A549 (cell line): Measurements from ENCODE around the gene TRAFD1. TPM values are rescaled to one million over a fixed set of nuclear protein-coding genes. Genes with fewer than 3 reads are reported as not detected.

Experiments
- ATAC-seq, 2 experiments: fragments of 200-7000 bp in 1 of 2; fragments of >200 bp in 1 of 2; cut with Nextera tagmentation in 1 of 2; cut with Tn5 transposase in 1 of 2; 3 replicates each; pipeline versions ENCODE4 v1.8.0 to v1.9.1; 2018 to 2020; ENCODE audit warnings: mild to moderate bottlenecking in 1 of 2, moderate library complexity in 1 of 2
- CTCF ChIA-PET: fragments of 300-600 bp; sonication (Branson Sonifier 250); formaldehyde crosslinking; extraction: SDS; loops from one replicate; lab custom pipeline; 2021; ENCODE audit warnings: antibody characterized with exemption, inconsistent platforms; lab: Yijun Ruan, JAX
- POLR2A ChIA-PET: fragments of 350-600 bp; formaldehyde crosslinking; extraction: SDS; loops from one replicate; lab custom pipeline; 2021; ENCODE audit warnings: antibody characterized with exemption, inconsistent platforms; lab: Yijun Ruan, JAX
- DNase-seq, 2 experiments: peaks; one replicate each; pipeline versions ENCODE4 v3.0.0 to v3.0.0-alpha.2; 2011 to 2016; ENCODE audit warnings: low read depth in 1 of 2, low spot score in 1 of 2
- FAIRE-seq: peaks from 2 replicates; lab custom pipeline; 2011; peaks lifted over from hg19 to GRCh38; lab: Jason Lieb, UNC
- H3K27ac ChIP-seq, 2 experiments: fragments of >200 bp; sonication (Bioruptor Twin); formaldehyde crosslinking; 3 replicates each; pipeline ENCODE4 v1.5.1; 2016 to 2017
- H3K4me1 ChIP-seq: fragments of >200 bp; sonication (Bioruptor Twin); formaldehyde crosslinking; 3 replicates; pipeline ENCODE4 v1.6.1; 2016
- H3K4me2 ChIP-seq: fragments of >200 bp; sonication (Bioruptor Twin); formaldehyde crosslinking; 3 replicates; pipeline ENCODE4 v1.6.1; 2016
- H3K4me3 ChIP-seq: fragments of >200 bp; sonication (Bioruptor Twin); formaldehyde crosslinking; 3 replicates; pipeline ENCODE4 v1.5.1; 2016
- H3K9me3 ChIP-seq: fragments of >200 bp; sonication (Bioruptor Twin); formaldehyde crosslinking; 3 replicates; pipeline ENCODE4 v1.6.1; 2016
- BCL3 ChIP-seq: fragments of >200 bp; sonication (Bioruptor Twin); formaldehyde crosslinking; IDR thresholded peaks from 3 replicates; pipeline ENCODE4 v1.6.1; 2016
- BHLHE40 ChIP-seq: IDR thresholded peaks from 2 replicates; pipeline ENCODE4 v1.6.1; 2012; ENCODE audit warnings: low read depth, low read length, inconsistent platforms
- CEBPB ChIP-seq, 2 experiments: fragments of >200 bp in 1 of 2; sonication (Bioruptor Twin) in 1 of 2; formaldehyde crosslinking in 1 of 2; IDR thresholded peaks; 2 replicates each; pipeline ENCODE4 v1.6.1; 2012 to 2016
- CHD2 ChIP-seq: fragments of 150-350 bp; IDR thresholded peaks from 2 replicates; pipeline ENCODE4 v1.6.1; 2014; ENCODE audit warnings: low read length; ENCODE audit not compliant: partially characterized antibody
- CHD4 ChIP-seq: fragments of 200-600 bp; sonication (generic); IDR thresholded peaks from 2 replicates; pipeline ENCODE4 v1.6.1; 2016; ENCODE audit warnings: antibody characterized with exemption, mild to moderate bottlenecking, borderline replicate concordance
- EHF ChIP-seq: fragments of 250-450 bp; sonication (Bioruptor Pico); IDR thresholded peaks from 2 replicates; pipeline ENCODE4 v1.5.0; 2020; ENCODE audit warnings: mild to moderate bottlenecking
- ELK1 ChIP-seq: fragments of 150-350 bp; IDR thresholded peaks from 2 replicates; pipeline ENCODE4 v1.6.1; 2014; ENCODE audit warnings: low read depth, mild to moderate bottlenecking, low read length
- EP300 ChIP-seq, 2 experiments: fragments of >200 bp; sonication (Bioruptor Twin); formaldehyde crosslinking; IDR thresholded peaks; 2 replicates in 1 of 2; 3 replicates in 1 of 2; pipeline ENCODE4 v1.6.1; 2016 to 2017
- FOSL2 ChIP-seq, 2 experiments: fragments of 450-650 bp in 1 of 2; fragments of >200 bp in 1 of 2; sonication (Bioruptor Twin) in 1 of 2; formaldehyde crosslinking; IDR thresholded peaks; 2 replicates each; pipeline versions ENCODE4 v1.5.0 to v1.6.1; 2016 to 2020; ENCODE audit warnings: mild to moderate bottlenecking in 1 of 2, moderate library complexity in 1 of 2
- GATA3 ChIP-seq: IDR thresholded peaks from 2 replicates; pipeline ENCODE4 v1.6.1; 2012; ENCODE audit warnings: borderline replicate concordance
- HMGXB4 ChIP-seq: fragments of 250-450 bp; sonication (Bioruptor Pico); IDR thresholded peaks from 2 replicates; pipeline ENCODE4 v1.5.0; 2021; ENCODE audit warnings: mild to moderate bottlenecking, moderate library complexity, borderline replicate concordance
- HOXB13 ChIP-seq: fragments of 250-450 bp; sonication (Bioruptor Pico); IDR thresholded peaks from 2 replicates; pipeline ENCODE4 v1.5.0; 2020; ENCODE audit warnings: low read depth, mild to moderate bottlenecking, moderate library complexity
- JUN ChIP-seq, 2 experiments: fragments of >200 bp; sonication (Bioruptor Twin); formaldehyde crosslinking; IDR thresholded peaks; 2 replicates in 1 of 2; 3 replicates in 1 of 2; pipeline ENCODE4 v1.6.1; 2016 to 2017
- JUNB ChIP-seq: fragments of >200 bp; sonication (Bioruptor Twin); formaldehyde crosslinking; IDR thresholded peaks from 2 replicates; pipeline ENCODE4 v1.6.1; 2016
- KDM5A ChIP-seq: fragments of 200-600 bp; sonication (generic); IDR thresholded peaks from 2 replicates; pipeline ENCODE4 v1.6.1; 2016; ENCODE audit warnings: antibody characterized with exemption, mild to moderate bottlenecking
- MAFK ChIP-seq: fragments of 450-650 bp; IDR thresholded peaks from 2 replicates; pipeline ENCODE4 v1.6.1; 2014; ENCODE audit not compliant: partially characterized antibody
- MAX ChIP-seq: IDR thresholded peaks from 2 replicates; pipeline ENCODE4 v1.6.1; 2012
- MAZ ChIP-seq: fragments of 150-350 bp; IDR thresholded peaks from 2 replicates; pipeline ENCODE4 v1.6.1; 2014; ENCODE audit warnings: antibody characterized with exemption, low read depth, low read length, borderline replicate concordance
- NR3C1 ChIP-seq: fragments of >200 bp; sonication (Bioruptor Twin); formaldehyde crosslinking; IDR thresholded peaks from 3 replicates; pipeline ENCODE4 v1.6.1; 2017
- POLR2A ChIP-seq: IDR thresholded peaks from 2 replicates; pipeline ENCODE4 v1.6.1; 2012; ENCODE audit warnings: mild to moderate bottlenecking, low read length
- POLR2AphosphoS2 ChIP-seq: conservative IDR thresholded peaks from 2 replicates; pipeline ENCODE4 v1.6.1; 2012; ENCODE audit warnings: low read length, improper control_type of control experiment, inconsistent platforms
- RAD21 ChIP-seq, 2 experiments: fragments of >200 bp in 1 of 2; sonication (Bioruptor Twin) in 1 of 2; formaldehyde crosslinking in 1 of 2; IDR thresholded peaks in 1 of 2; conservative IDR thresholded peaks in 1 of 2; 2 replicates in 1 of 2; 3 replicates in 1 of 2; pipeline ENCODE4 v1.6.1; 2012 to 2018; ENCODE audit warnings: inconsistent platforms in 1 of 2
- RARB ChIP-seq: fragments of 250-450 bp; sonication (Bioruptor Pico); IDR thresholded peaks from 2 replicates; pipeline ENCODE4 v1.8.0; 2021; ENCODE audit warnings: mild to moderate bottlenecking, moderate library complexity
- REST ChIP-seq: fragments of 200-600 bp; sonication (generic); IDR thresholded peaks from 2 replicates; pipeline ENCODE4 v1.6.1; 2016; ENCODE audit warnings: antibody characterized with exemption, mild to moderate bottlenecking, moderate library complexity
- RFX5 ChIP-seq: fragments of 450-650 bp; IDR thresholded peaks from 2 replicates; pipeline ENCODE4 v1.7.1; 2014; ENCODE audit warnings: antibody characterized with exemption, mild to moderate bottlenecking, moderate library complexity
- SREBF2 ChIP-seq: fragments of 450-650 bp; IDR thresholded peaks from 2 replicates; pipeline ENCODE4 v1.6.1; 2014; ENCODE audit warnings: mild to moderate bottlenecking, moderate library complexity
- ZC3H11A ChIP-seq: fragments of 450-650 bp; IDR thresholded peaks from 2 replicates; pipeline ENCODE4 v1.6.1; 2014; ENCODE audit warnings: antibody characterized with exemption, mild to moderate bottlenecking
- ZFP36 ChIP-seq: fragments of 450-650 bp; IDR thresholded peaks from 2 replicates; pipeline ENCODE4 v1.6.1; 2014; ENCODE audit warnings: borderline replicate concordance; ENCODE audit not compliant: partially characterized antibody
- WGBS: methylation state at CpG from one replicate; pipeline ENCODE4 v1.1.6; 2017; ENCODE audit errors: missing lambda C conversion rate; 5-methylcytosine and 5-hydroxymethylcytosine counted together
- polyA plus RNA-seq, 4 experiments: library from polyadenylated mRNA; depleted of rRNA in 3 of 4; stranded (reverse); fragments of >200 nt; fragmentation: RNase III in 1 of 4; extraction: RNeasy Plus Mini Kit Qiagen cat#74134 plus additional on column Dnase treatment in 1 of 4; gene quantifications; 2 replicates in 3 of 4; 3 replicates in 1 of 4; pipeline ENCODE4 v1.2.3, GENCODE V29; 2011 to 2017

TRAFD1 gene
- polyA plus RNA-seq, 2 of the 4 experiments (the other 2 are of a cell fraction) = 23.3 to 41.1 TPM

GRCh38 chr12:112148031-112148513 is 22.7 kb downstream of the TRAFD1 start (continued):
- TF ChIP-seq FOSL2 (IDR thresholded peaks at IDR 0.05) (no peak), FOSL2 (CRISPR knock-in tag; IDR thresholded peaks at IDR 0.05) (no peak), HOXB13 (CRISPR knock-in tag) (no peak), POLR2AphosphoS2 (no peak)

GRCh38 chr12:112149596-112149995 is 24.2 kb downstream of the TRAFD1 start:
- no peak for FAIRE-seq
- H3K27ac ChIP-seq = no peak overlapping the region
- WGBS = 96% methylated on average over 5 of the region's 5 CpGs
- H3K4me3 ChIP-seq = no peak overlapping the region
- H3K4me1 ChIP-seq = peaks cover 9% of the 10 kb centered on the region
- no peak for ATAC-seq
- ChIA-PET CTCF (interaction anchor here (0.5 to 0.6 kb wide), 2 partner anchors 24 to 856 kb away, joined by 3 to 4 read pairs; no protein-coding TSS in a partner anchor), POLR2A (no interaction called here)
- TF ChIP-seq RAD21 (conservative IDR thresholded peaks at IDR 0.05 in 1 of 2, IDR thresholded peaks at IDR 0.05 in 1 of 2) = no peak
- TF ChIP-seq BHLHE40 = no peak
- no peak for TF ChIP-seq SREBF2
- no peak for TF ChIP-seq ELK1
- TF ChIP-seq HMGXB4 (CRISPR knock-in tag) = no peak
- TF ChIP-seq MAFK = no peak
- no peak for TF ChIP-seq ZC3H11A
- TF ChIP-seq JUN (IDR thresholded peaks at IDR 0.05) = no peak
- TF ChIP-seq JUNB = no peak
- TF ChIP-seq MAX = no peak
- TF ChIP-seq CHD2 = no peak
- no peak for TF ChIP-seq CEBPB (IDR thresholded peaks at IDR 0.05)
- no peak for TF ChIP-seq RARB (CRISPR knock-in tag)
- TF ChIP-seq KDM5A = no peak
- no peak for TF ChIP-seq NR3C1
- no peak for TF ChIP-seq BCL3
- TF ChIP-seq EP300 (IDR thresholded peaks at IDR 0.05) = no peak
- no peak overlapping the region for H3K4me2 ChIP-seq
- no peaks in the 10 kb centered on the region for H3K9me3 ChIP-seq
- DNase-seq = no peak

- no peak for FAIRE-seq
- no peaks in the 10 kb centered on the region for H3K9me3 ChIP-seq
- H3K4me2 ChIP-seq = no peak overlapping the region
- 88% methylated on average over 11 of the region's 11 CpGs for WGBS
- CTCF ChIA-PET = interaction anchor here (1.2 to 1.9 kb wide), 2 partner anchors 10 to 236 kb away, joined by 3 to 6 read pairs; no protein-coding TSS in a partner anchor
- no peak for ATAC-seq
- DNase-seq = no peak
- no peak overlapping the region for H3K27ac ChIP-seq
- peaks cover 9% of the 10 kb centered on the region for H3K4me1 ChIP-seq
- H3K4me3 ChIP-seq = no peak overlapping the region
- POLR2A ChIA-PET = no interaction called here
- TF ChIP-seq NR3C1 (no peak), CHD4 (no peak), POLR2A (no peak), EHF (CRISPR knock-in tag) (no peak), MAZ (no peak), GATA3 (no peak), BHLHE40 (no peak), ZFP36 (no peak), CEBPB (IDR thresholded peaks at IDR 0.05) (no peak), RFX5 (no peak), REST (no peak), EP300 (IDR thresholded peaks at IDR 0.05) (no peak), SREBF2 (no peak)
Observed at GRCh38 chr12:112151766-112152541, 26.6 kb downstream of the TRAFD1 start.
